GM13976 (cell line): ENCODE data around the gene INHBA.

Source experiments
- DNase-seq: peaks from one replicate; pipeline ENCODE4 v3.0.0; 2012; ENCODE audit warnings: low spot score
- in situ Hi-C: fragments of 300-500 bp; cut with MboI; formaldehyde crosslinking; loops from one replicate; pipeline ENCODE4 v1.12.0; 2022; ENCODE audit warnings: low sequenced_read_pairs, mixed read lengths, inconsistent platforms; ENCODE audit not compliant: unreplicated experiment
- TF ChIP-seq, protein P1 (sequence below): IDR thresholded peaks from 2 replicates; pipeline ENCODE4 v1.5.1; 2012; ENCODE audit warnings: borderline replicate concordance, mild to moderate bottlenecking; ENCODE audit not compliant: insufficient read depth; ENCODE audit errors: extremely low read depth, missing control alignments, control extremely low read depth

INHBA gene

DNA sequence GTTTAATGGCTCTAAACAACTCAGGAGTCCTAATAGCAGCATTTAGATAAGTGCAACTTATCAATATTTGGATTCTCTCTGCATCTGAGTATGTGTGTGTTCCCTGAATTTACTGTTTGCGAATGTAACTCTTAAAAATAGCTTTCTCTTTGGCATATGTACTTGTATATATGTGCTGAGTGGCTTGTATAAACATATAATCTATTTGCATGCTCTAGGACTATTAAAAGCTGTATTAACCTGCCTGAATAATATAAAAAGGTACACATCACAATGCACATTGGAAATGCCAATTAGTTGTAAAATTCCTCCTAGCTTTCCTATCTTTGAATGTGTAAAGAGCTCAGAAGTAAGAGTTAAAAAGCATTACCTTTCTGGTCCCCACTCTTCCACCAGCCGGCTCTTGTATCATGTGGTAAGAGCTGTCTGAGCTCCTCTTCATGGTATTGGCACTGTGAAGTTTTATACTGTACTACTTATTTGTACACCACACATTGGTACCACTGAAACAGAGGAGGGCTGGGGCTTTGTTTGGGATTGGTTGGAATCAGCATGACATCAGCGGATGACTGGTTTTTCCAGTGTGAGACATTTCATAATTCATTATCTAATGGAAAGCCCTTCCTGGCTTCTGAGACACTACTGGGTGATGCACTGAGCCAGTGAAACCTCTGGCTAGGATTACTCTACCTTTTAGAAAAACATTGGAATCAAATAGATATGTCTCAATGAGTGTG is at the start of gene INHBA:
Gene INHBA (minus strand): TSS at position 456 of the 737 bp plus-strand sequence. CDS start 2,716 bp downstream, outside the sequence.
- DNase-seq: no peak
- in situ Hi-C loops: loop anchor here (25.0 kb wide), 1 partner anchor 691 kb away; no protein-coding TSS in a partner anchor
- TF ChIP-seq, protein P1, sequence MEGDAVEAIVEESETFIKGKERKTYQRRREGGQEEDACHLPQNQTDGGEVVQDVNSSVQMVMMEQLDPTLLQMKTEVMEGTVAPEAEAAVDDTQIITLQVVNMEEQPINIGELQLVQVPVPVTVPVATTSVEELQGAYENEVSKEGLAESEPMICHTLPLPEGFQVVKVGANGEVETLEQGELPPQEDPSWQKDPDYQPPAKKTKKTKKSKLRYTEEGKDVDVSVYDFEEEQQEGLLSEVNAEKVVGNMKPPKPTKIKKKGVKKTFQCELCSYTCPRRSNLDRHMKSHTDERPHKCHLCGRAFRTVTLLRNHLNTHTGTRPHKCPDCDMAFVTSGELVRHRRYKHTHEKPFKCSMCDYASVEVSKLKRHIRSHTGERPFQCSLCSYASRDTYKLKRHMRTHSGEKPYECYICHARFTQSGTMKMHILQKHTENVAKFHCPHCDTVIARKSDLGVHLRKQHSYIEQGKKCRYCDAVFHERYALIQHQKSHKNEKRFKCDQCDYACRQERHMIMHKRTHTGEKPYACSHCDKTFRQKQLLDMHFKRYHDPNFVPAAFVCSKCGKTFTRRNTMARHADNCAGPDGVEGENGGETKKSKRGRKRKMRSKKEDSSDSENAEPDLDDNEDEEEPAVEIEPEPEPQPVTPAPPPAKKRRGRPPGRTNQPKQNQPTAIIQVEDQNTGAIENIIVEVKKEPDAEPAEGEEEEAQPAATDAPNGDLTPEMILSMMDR: no peak

DNA sequence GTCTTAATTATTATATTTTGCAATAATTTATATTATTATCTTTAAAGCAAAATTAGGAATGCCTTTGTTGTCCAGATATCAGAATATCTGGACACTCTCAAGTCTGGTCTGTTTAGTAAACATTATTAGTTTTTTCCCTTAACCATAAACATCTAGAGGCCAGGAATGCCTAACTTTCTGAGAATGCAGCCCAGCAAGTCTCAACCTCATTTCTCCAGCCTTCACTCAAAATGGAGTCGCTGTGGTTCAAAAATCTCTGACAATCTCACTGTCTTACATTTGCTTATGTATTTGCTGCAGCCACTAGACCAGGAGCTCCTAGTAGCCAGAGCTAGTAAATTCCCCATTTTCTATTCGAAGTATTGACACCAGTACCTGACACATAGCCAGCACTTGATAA is 49.7 kb upstream of the INHBA start:
- in situ Hi-C loops: no loop called here
- no peak for DNase-seq
- TF ChIP-seq, protein P1: no peak

DNA sequence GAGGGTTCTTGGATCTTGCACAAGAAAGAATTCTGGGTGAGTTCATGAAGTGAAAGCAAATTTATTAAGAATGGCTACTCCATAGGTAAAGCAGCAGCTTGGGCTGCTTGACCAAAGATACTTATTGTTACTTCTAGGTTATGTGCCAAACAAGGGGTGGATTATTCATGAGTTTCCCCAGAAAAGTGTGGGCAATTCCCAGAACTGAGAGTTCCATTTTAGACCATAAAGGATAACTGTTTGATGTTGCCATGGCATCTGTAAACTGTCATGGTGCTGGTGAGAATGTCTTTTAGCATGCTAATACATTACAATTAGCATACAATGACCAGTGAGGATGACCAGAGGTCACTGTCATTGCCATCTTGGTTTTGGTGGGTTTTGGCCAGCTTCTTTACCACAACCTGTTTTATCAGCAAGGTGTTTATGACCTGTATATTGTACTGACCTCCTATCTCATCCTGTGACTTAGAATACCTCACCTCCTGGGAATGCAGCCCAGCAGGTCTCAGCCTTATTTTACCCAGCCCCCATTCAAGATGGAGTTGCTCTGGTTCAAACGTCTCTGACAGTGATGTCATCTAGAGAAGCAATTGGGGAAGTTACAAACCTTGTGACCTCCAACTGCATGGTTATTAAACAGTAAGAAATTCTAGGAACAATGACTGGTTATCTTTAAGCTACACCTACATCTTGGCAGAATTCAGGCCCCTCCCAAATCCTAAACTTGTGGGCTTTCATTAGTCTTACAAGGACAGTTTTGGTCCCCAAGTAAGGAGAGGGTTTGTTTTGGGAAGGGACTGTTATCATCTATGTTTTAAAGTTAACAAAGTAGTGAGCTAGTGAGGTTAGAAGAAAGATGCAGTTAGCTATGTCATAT is 48.0 kb upstream of the INHBA start:
- DNase-seq: no peak
- in situ Hi-C loops: no loop called here
- TF ChIP-seq, protein P1: no peak

DNA sequence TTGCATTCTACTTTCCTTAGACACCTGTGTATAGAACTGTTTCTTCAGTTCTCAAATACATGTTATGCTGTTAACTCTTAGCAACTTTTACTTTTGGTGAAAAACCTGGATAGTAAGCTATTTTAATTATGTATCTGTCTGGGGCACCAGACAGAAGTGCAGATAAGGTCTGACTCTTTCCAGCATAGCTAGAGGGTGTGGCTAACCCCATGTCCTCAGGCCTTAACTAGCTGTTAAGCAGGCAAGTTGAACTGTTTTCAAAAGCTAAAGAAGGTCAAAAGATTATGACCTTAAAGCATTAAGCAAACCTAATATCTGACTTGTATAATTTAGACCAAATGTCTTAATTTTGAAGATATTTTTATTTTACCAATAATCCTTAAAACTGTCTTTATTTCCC is 45.1 kb upstream of the INHBA start:
- no peak for DNase-seq
- TF ChIP-seq, protein P1: no peak
- in situ Hi-C loops: no loop called here

DNA sequence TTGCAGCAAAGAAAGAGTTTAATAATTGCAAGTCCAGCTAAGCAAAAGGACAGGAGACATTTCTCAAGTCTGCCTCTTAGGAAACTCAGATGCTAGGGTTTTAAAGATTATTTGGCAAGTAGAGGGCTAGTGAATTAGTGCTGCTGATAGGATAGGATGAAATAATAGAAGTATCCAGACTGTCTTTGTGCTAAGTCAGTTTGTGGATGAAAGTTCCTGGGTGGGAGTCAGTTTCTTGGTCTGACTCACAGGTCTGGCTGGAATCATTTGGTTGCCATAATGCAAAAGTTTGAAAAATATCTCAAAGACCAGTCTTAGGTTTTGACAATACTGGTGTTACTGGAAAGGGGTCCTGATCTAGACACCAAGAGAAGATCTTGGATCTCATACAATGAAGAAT is 42.6 kb upstream of the INHBA start:
- in situ Hi-C loops: no loop called here
- DNase-seq: no peak
- TF ChIP-seq, protein P1: no peak

DNA sequence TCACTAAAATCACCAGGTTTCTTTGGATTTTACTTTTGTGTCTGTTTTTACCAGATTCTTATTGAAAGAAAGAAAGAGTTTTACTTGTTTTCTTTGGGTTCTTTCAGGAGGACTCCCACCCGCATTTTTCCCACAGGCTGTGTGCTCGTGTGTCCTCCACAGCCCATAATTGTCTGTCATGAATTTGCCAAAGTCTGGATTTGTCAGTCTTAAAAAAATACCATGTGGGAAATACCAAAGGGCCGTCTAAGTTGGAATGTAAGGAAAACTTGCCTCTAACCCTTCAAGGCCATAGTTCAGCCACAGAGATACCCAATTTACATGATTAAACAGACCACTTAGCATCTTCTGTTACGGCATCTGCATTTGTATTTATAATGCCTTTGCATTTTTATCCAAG is 41.3 kb upstream of the INHBA start:
- in situ Hi-C loops: no loop called here
- TF ChIP-seq, protein P1: no peak
- DNase-seq: no peak
